Lung (tissue), 12 donors: ENCODE results near the gene UST. TPM values are rescaled to one million over a fixed set of nuclear protein-coding genes. Genes with fewer than 3 reads are reported as not detected.

ENCODE experiments used
- ATAC-seq: fragments of 200-7000 bp; cut with Tn5 transposase; one replicate; pipeline ENCODE4 v1.9.1; 2020; ENCODE audit warnings: moderate number of reproducible peaks; ENCODE audit not compliant: insufficient read depth, low FRiP score
- DNase-seq, 3 donors: peaks; one replicate each; pipeline ENCODE4 v3.0.0-alpha.2; 2013 to 2017
- H3K27ac ChIP-seq, 2 donors: one replicate each; pipeline ENCODE4 v1.5.1; 2013; ENCODE audit warnings: mild to moderate bottlenecking in 2 of 2, moderate library complexity in 2 of 2, control low read depth in 1 of 2, inconsistent platforms in 1 of 2, low read depth in 1 of 2, low read length in 1 of 2
- H3K27me3 ChIP-seq, 3 donors: one replicate each; pipeline ENCODE4 v1.5.1; 2013; ENCODE audit warnings: low read length in 2 of 3; ENCODE audit not compliant: control insufficient read depth in 3 of 3, insufficient read depth in 3 of 3
- H3K36me3 ChIP-seq, 4 donors: one replicate each; pipeline ENCODE4 v1.5.1; 2013; ENCODE audit warnings: low read length in 4 of 4, mild to moderate bottlenecking in 1 of 4, moderate library complexity in 1 of 4; ENCODE audit not compliant: control insufficient read depth in 4 of 4, insufficient read depth in 4 of 4
- H3K4me1 ChIP-seq, 5 donors: one replicate each; pipeline ENCODE4 v1.5.1; 2013; ENCODE audit warnings: low read length in 5 of 5, mild to moderate bottlenecking in 2 of 5, moderate library complexity in 1 of 5; ENCODE audit not compliant: control insufficient read depth in 5 of 5, insufficient read depth in 5 of 5
- H3K4me3 ChIP-seq: one replicate; pipeline ENCODE4 v1.5.1; 2013; ENCODE audit warnings: mild to moderate bottlenecking, control low read depth, moderate library complexity
- H3K9ac ChIP-seq, 2 donors: one replicate each; pipeline ENCODE4 v1.5.1; 2013; ENCODE audit warnings: low read length in 2 of 2, control low read depth in 1 of 2; ENCODE audit not compliant: insufficient read depth in 1 of 2
- H3K9me3 ChIP-seq, 4 donors: one replicate each; pipeline ENCODE4 v1.5.1; 2013; ENCODE audit warnings: low read length in 3 of 4, mild to moderate bottlenecking in 1 of 4, moderate library complexity in 1 of 4; ENCODE audit not compliant: control insufficient read depth in 4 of 4, insufficient read depth in 3 of 4
- CTCF ChIP-seq: IDR thresholded peaks from 2 replicates; pipeline ENCODE4 v1.5.1; 2012; ENCODE audit warnings: mild to moderate bottlenecking; ENCODE audit errors: control extremely low read depth, extremely low read depth
- WGBS, 2 donors: extraction: QIAGEN DNeasy Blood & Tissue Kit; methylation state at CpG; one replicate each; pipeline ENCODE4 v1.1.7; 2013; 5-methylcytosine and 5-hydroxymethylcytosine counted together
- polyA plus RNA-seq, 2 donors: library from polyadenylated mRNA; stranded (reverse); fragments of 200-250 nt; gene quantifications; one replicate each; pipeline ENCODE4 v1.2.1, GENCODE V29; 2013
- total RNA-seq, 2 donors: library from RNA; depleted of rRNA in 1 of 2; stranded (reverse); fragments of >200 nt in 1 of 2; gene quantifications; one replicate each; pipeline ENCODE4 v1.2.1, GENCODE V29; 2014 to 2021
- donor health status: control.
- donor health status: control.
- donor health status: Bipolar disorder and iron deficiency.
- donor health status: healthy.
- donor health status: DM: yes; HTN: yes; CAD: no.

UST gene
- total and polyA plus RNA-seq, 4 donors: 4.5 to 24.0 (median 7.1) TPM

GRCh38 chr6:148945301-148946021 is 198.6 kb downstream of the UST start:
- ATAC-seq (no peak), DNase-seq (peak in 1 of 3 donors; percentile 65)
- TF ChIP-seq CTCF: no peak
- no peak overlapping the region for H3K4me3 ChIP-seq
- no peaks in the 10 kb centered on the region for H3K27me3 ChIP-seq
- H3K36me3 ChIP-seq: no peaks in the 10 kb centered on the region
- H3K9me3 ChIP-seq: no peaks in the 10 kb centered on the region
- H3K9ac ChIP-seq: peak overlapping the region in 1 of 2 donors; percentile 3
- peaks cover 0 to 16% (median 8%) of the 10 kb centered on the region in 5 donors for H3K4me1 ChIP-seq
- WGBS, 2 donors: 77 to 90% methylated on average over 8 of the region's 8 CpGs
- no peak overlapping the region for H3K27ac ChIP-seq

- peak; percentile 86 to 94 (median 89) for DNase-seq
- no peaks in the 10 kb centered on the region for H3K27me3 ChIP-seq
- no peak overlapping the region for H3K9ac ChIP-seq
- no peak overlapping the region for H3K4me3 ChIP-seq
- peak; percentile 93 for TF ChIP-seq CTCF
- H3K27ac ChIP-seq: no peak overlapping the region
- H3K4me1 ChIP-seq: peaks cover 0 to 28% (median 14%) of the 10 kb centered on the region in 5 donors
- peak; percentile 93 for ATAC-seq
- no peaks in the 10 kb centered on the region for H3K9me3 ChIP-seq
- WGBS, 2 donors: 35 to 41% methylated on average over 12 of the region's 12 CpGs
- no peaks in the 10 kb centered on the region for H3K36me3 ChIP-seq
Observed at GRCh38 chr6:148947621-148948444, 201.0 kb downstream of the UST start.

GRCh38 chr6:148951662-148952061 is 204.8 kb downstream of the UST start:
- no peaks in the 10 kb centered on the region for H3K36me3 ChIP-seq
- no peaks in the 10 kb centered on the region for H3K27me3 ChIP-seq
- H3K27ac ChIP-seq: no peak overlapping the region
- no peak for ATAC-seq
- peaks cover 0 to 34% (median 4%) of the 10 kb centered on the region in 5 donors for H3K4me1 ChIP-seq
- TF ChIP-seq CTCF: no peak
- no peak overlapping the region for H3K9ac ChIP-seq
- WGBS, 2 donors: 78 to 85% methylated on average over 6 of the region's 6 CpGs
- no peak overlapping the region for H3K4me3 ChIP-seq
- H3K9me3 ChIP-seq: no peaks in the 10 kb centered on the region
- no peak for DNase-seq
